Tibial artery (tissue), 4 donors: Measurements from ENCODE around the gene PKNOX2.
A peak's percentile ranks its signal among the peaks of the same experiment; 100 is the strongest.

Source experiments
- DNase-seq, 2 donors: peaks; one replicate each; pipeline ENCODE4 v3.0.0-alpha.2; 2019
- H3K27ac ChIP-seq, 2 donors: fragments of 200-600 bp; sonication (generic) in 1 of 2; 1 replicate in 1 of 2; 2 replicates in 1 of 2; pipeline ENCODE4 v1.5.1; 2018 to 2019; ENCODE audit warnings: mild to moderate bottlenecking in 1 of 2
- H3K27me3 ChIP-seq, 2 donors: fragments of 200-600 bp; sonication (generic) in 1 of 2; one replicate each; pipeline versions ENCODE4 v1.5.1 to v1.6.0; 2016 to 2019
- H3K36me3 ChIP-seq, 3 donors: fragments of 200-600 bp; sonication (generic) in 2 of 3; one replicate each; pipeline ENCODE4 v1.5.1; 2016 to 2019; ENCODE audit warnings: mild to moderate bottlenecking in 2 of 3
- H3K4me1 ChIP-seq, 4 donors: fragments of 200-600 bp; sonication (generic) in 2 of 4; 1 replicate in 3 of 4; 2 replicates in 1 of 4; pipeline ENCODE4 v1.5.1; 2016 to 2019
- H3K4me3 ChIP-seq, 2 donors: fragments of 200-600 bp; sonication (generic) in 1 of 2; 1 replicate in 1 of 2; 2 replicates in 1 of 2; pipeline ENCODE4 v1.5.1; 2018 to 2019; ENCODE audit warnings: mild to moderate bottlenecking in 2 of 2
- H3K9me3 ChIP-seq, 3 donors: fragments of 200-600 bp; sonication (generic) in 1 of 3; one replicate each; pipeline ENCODE4 v1.5.1; 2016 to 2019
- intact Hi-C: fragments of 100-400 bp; cut with DNase I; formaldehyde crosslinking; loops from one replicate; pipeline ENCODE4 v1.15.0; 2023; ENCODE audit warnings: low total_unique reads
- TF ChIP-seq, protein P1 (sequence below), 2 experiments: fragments of 200-600 bp in 1 of 2; fragments of 450-650 bp in 1 of 2; IDR thresholded peaks; one replicate each; pipeline ENCODE4 v1.5.1; 2017 to 2019; ENCODE audit warnings: antibody characterized with exemption in 2 of 2, mild to moderate bottlenecking in 1 of 2, moderate library complexity in 1 of 2

Gene PKNOX2

DNA sequence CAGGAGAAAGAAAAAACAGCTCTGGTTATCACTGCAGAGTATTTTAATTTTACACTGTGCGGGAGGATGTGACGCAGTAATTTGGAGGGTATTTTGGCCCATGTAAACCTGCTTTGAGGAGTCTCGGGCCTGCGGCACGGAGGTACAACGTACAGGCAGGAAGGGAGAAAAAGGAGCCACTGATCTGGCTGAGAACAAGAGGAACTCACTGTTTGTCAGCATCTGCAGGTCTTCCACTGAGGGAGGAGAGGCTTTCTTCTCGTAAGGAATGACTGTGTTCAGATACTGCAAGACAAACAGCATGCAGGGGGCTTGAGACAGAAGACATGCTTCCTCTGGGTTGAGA lies 287.5 kb downstream of the PKNOX2 start:
- Histone ChIP-seq H3K27me3 (no peaks in the 10 kb centered on the region), H3K9me3 (no peaks in the 10 kb centered on the region), H3K36me3 (peaks cover 0 to 9% (median 5%) of the 10 kb centered on the region in 3 donors), H3K4me1 (peaks cover 0 to 16% (median 8%) of the 10 kb centered on the region in 4 donors), H3K4me3 (no peak overlapping the region), H3K27ac (peak overlapping the region; percentile 61 to 69)
- TF ChIP-seq, protein P1, sequence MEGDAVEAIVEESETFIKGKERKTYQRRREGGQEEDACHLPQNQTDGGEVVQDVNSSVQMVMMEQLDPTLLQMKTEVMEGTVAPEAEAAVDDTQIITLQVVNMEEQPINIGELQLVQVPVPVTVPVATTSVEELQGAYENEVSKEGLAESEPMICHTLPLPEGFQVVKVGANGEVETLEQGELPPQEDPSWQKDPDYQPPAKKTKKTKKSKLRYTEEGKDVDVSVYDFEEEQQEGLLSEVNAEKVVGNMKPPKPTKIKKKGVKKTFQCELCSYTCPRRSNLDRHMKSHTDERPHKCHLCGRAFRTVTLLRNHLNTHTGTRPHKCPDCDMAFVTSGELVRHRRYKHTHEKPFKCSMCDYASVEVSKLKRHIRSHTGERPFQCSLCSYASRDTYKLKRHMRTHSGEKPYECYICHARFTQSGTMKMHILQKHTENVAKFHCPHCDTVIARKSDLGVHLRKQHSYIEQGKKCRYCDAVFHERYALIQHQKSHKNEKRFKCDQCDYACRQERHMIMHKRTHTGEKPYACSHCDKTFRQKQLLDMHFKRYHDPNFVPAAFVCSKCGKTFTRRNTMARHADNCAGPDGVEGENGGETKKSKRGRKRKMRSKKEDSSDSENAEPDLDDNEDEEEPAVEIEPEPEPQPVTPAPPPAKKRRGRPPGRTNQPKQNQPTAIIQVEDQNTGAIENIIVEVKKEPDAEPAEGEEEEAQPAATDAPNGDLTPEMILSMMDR (IDR thresholded peaks at IDR 0.05): no peak
- peak in 1 of 2 donors; percentile 27 for DNase-seq
- intact Hi-C loops: no loop called here

DNA sequence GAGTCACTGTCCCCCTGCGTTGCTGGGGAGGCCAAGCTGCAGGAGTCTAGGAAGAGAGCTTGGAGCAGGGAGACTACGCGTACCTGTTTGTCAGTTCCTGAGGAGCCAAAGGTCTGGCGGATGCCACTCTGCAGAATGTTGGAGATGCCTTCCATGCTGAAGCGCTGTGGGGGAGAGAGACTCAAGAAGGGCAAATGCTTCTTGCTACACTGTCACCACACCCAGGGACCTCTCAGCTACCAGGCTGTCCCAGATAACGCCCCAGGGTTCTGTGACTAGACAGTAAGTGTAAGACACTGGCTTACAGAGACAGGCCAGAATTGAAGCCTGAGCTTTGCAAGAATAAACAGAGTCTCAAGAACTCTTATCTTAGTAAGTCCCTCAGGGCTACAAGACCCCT lies 289.5 kb downstream of the PKNOX2 start:
- Histone ChIP-seq H3K27me3 (no peaks in the 10 kb centered on the region), H3K4me3 (no peak overlapping the region), H3K27ac (no peak overlapping the region), H3K36me3 (no peaks in the 10 kb centered on the region), H3K9me3 (no peaks in the 10 kb centered on the region), H3K4me1 (peaks cover 0 to 27% (median 16%) of the 10 kb centered on the region in 4 donors)
- intact Hi-C loops: no loop called here
- TF ChIP-seq, protein P1 (IDR thresholded peaks at IDR 0.05): no peak
- no peak for DNase-seq

DNA sequence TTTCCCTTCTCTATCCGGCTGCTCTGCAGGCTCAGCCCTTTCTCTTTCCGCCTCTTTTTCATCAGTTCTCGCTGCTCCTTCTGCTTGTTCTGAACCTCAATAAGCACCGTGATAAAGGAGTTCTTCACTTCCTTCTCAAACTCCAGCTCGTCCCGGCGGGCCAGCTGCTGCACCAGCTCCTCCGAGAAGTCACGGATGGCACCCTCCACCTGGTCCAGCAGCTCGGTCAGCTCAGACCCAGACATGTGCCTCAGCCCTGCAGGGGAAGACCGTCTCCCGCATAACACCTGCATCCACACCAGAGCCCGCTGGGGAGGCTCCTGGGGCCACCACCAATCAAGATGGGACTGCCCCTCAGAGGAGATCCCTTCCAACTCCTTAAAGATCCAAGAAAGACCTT lies 291.3 kb downstream of the PKNOX2 start:
- intact Hi-C loops: no loop called here

GRCh38 chr11:125457814-125458343 lies 293.3 kb downstream of the PKNOX2 start:
- Histone ChIP-seq H3K27me3 (no peaks in the 10 kb centered on the region), H3K4me1 (peaks cover 0 to 13% (median 8%) of the 10 kb centered on the region in 4 donors), H3K4me3 (no peak overlapping the region), H3K9me3 (no peaks in the 10 kb centered on the region), H3K27ac (peak overlapping the region; percentile 53 to 75), H3K36me3 (peaks cover 0 to 11% (median 0%) of the 10 kb centered on the region in 3 donors)
- intact Hi-C loops: no loop called here
- DNase-seq: peak; percentile 61 to 81
- TF ChIP-seq, protein P1 (IDR thresholded peaks at IDR 0.05): no peak

More for the DNA sequence above, 291.3 kb downstream of the PKNOX2 start:
- DNase-seq: no peak
- TF ChIP-seq, protein P1 (IDR thresholded peaks at IDR 0.05): no peak
- peaks cover 0 to 27% (median 16%) of the 10 kb centered on the region in 4 donors for H3K4me1 ChIP-seq
- no peak overlapping the region for H3K27ac ChIP-seq
- H3K9me3 ChIP-seq: no peaks in the 10 kb centered on the region
- peaks cover 0 to 6% (median 0%) of the 10 kb centered on the region in 3 donors for H3K36me3 ChIP-seq
- no peaks in the 10 kb centered on the region for H3K27me3 ChIP-seq
- no peak overlapping the region for H3K4me3 ChIP-seq

DNA sequence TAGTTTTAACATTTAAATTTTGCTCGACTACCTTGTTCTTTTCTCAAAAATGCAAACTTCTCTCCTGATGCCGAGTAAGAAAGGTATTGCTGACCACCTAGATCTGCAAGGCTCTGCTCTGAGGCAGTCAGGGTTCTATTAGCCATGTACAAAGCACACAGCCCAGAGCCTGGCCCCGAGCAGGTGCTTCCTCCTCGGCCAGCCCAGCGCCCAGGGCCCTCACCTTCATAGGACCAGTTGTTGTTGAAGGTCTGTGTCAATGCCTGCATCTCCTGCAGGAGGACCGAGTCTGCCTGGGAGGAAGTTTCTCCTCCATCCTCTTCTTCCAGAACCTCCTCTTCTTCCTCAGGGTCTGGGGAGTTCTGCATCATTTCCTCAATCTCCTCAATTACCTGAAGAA lies 295.7 kb downstream of the PKNOX2 start:
- no peaks in the 10 kb centered on the region for H3K9me3 ChIP-seq
- intact Hi-C loops: no loop called here
- DNase-seq: no peak
- peaks cover 0 to 11% (median 0%) of the 10 kb centered on the region in 3 donors for H3K36me3 ChIP-seq
- H3K4me3 ChIP-seq: no peak overlapping the region
- H3K27ac ChIP-seq: no peak overlapping the region
- TF ChIP-seq, protein P1 (IDR thresholded peaks at IDR 0.05): no peak
- peaks cover 0 to 25% (median 8%) of the 10 kb centered on the region in 4 donors for H3K4me1 ChIP-seq
- H3K27me3 ChIP-seq: no peaks in the 10 kb centered on the region
